Activated CD8-positive, alpha-beta T cell treated with anti-CD3 and anti-CD28 coated beads for 36 hours (primary cell): Measurements from ENCODE around the gene DYNC2LI1. TPM values are rescaled to one million over a fixed set of nuclear protein-coding genes. Genes with fewer than 3 reads are reported as not detected.

Experiments
- ATAC-seq: fragments of 200-7000 bp; cut with Tn5 transposase; one replicate; pipeline ENCODE4 v1.10.0; 2021; ENCODE audit warnings: mild to moderate bottlenecking, moderate library complexity
- CTCF ChIA-PET: fragments of 350-600 bp; sonication (Branson Sonifier 250); formaldehyde crosslinking; loops from one replicate; lab custom pipeline; 2021; ENCODE audit warnings: antibody characterized with exemption; lab: Charles Lee
- POLR2A ChIA-PET: fragments of 350-600 bp; sonication (Branson Sonifier 250); formaldehyde crosslinking; loops from one replicate; lab custom pipeline; 2021; ENCODE audit warnings: antibody characterized with exemption; lab: Charles Lee
- DNase-seq: peaks from one replicate; pipeline ENCODE4 v3.0.0-alpha.2; 2020
- H3K27ac Mint-ChIP-seq: one replicate; pipeline ENCODE4 v1.8.0; 2021; ENCODE audit warnings: mild to moderate bottlenecking, mixed read lengths
- H3K27me3 Mint-ChIP-seq: one replicate; pipeline ENCODE4 v1.8.0; 2021; ENCODE audit warnings: mixed read lengths
- H3K36me3 Mint-ChIP-seq: one replicate; pipeline ENCODE4 v1.8.0; 2021; ENCODE audit warnings: low read depth, mixed read lengths
- H3K4me1 Mint-ChIP-seq: one replicate; pipeline ENCODE4 v1.8.0; 2021; ENCODE audit warnings: low read depth, mixed read lengths
- H3K4me3 Mint-ChIP-seq: one replicate; pipeline ENCODE4 v1.8.0; 2021; ENCODE audit warnings: mild to moderate bottlenecking, moderate library complexity, mixed read lengths
- H3K9me3 Mint-ChIP-seq: one replicate; pipeline ENCODE4 v1.8.0; 2021; ENCODE audit warnings: mixed read lengths
- CTCF ChIP-seq: fragments of 200-600 bp; IDR thresholded peaks from one replicate; pipeline ENCODE4 v1.8.0; 2022; ENCODE audit warnings: antibody characterized with exemption, mild to moderate bottlenecking
- intact Hi-C: fragments of 100-400 bp; cut with micrococcal nuclease; formaldehyde crosslinking; loops from one replicate; pipeline ENCODE4 v1.10.0; 2022
- total RNA-seq, 2 experiments: library from RNA; stranded (reverse); gene quantifications; one replicate each; pipeline ENCODE4 v1.2.3, GENCODE V29; 2021

DYNC2LI1 gene
- total RNA-seq, 2 experiments from 2014 or later, result 6.3 to 6.9 TPM

GRCh38 chr2:43839776-43840564 lies 66.1 kb downstream of the DYNC2LI1 start:
- ChIA-PET POLR2A (no interaction called here), CTCF (no interaction called here)
- TF ChIP-seq CTCF, result no peak
- H3K27ac Mint-ChIP-seq, result no peak overlapping the region
- DNase-seq (no peak), ATAC-seq (no peak)
- no peaks in the 10 kb centered on the region for H3K9me3 Mint-ChIP-seq
- H3K4me1 Mint-ChIP-seq, result no peaks in the 10 kb centered on the region
- intact Hi-C loops, result no loop called here
- H3K4me3 Mint-ChIP-seq, result no peak overlapping the region
- no peaks in the 10 kb centered on the region for H3K36me3 Mint-ChIP-seq
- H3K27me3 Mint-ChIP-seq, result no peaks in the 10 kb centered on the region

GRCh38 chr2:43840965-43841364 lies 67.1 kb downstream of the DYNC2LI1 start:
- no peak for ATAC-seq
- intact Hi-C loops, result no loop called here
- Mint-ChIP-seq H3K4me3 (no peak overlapping the region), H3K36me3 (no peaks in the 10 kb centered on the region), H3K27ac (no peak overlapping the region), H3K27me3 (no peaks in the 10 kb centered on the region), H3K4me1 (no peaks in the 10 kb centered on the region), H3K9me3 (no peaks in the 10 kb centered on the region)
- ChIA-PET CTCF (no interaction called here), POLR2A (interaction anchor here (0.8 kb wide), 1 partner anchor 11 kb away, joined by 3 read pairs; no protein-coding TSS in a partner anchor)
- TF ChIP-seq CTCF, result no peak
- no peak for DNase-seq

- Mint-ChIP-seq H3K9me3 (no peaks in the 10 kb centered on the region), H3K4me1 (no peaks in the 10 kb centered on the region), H3K27me3 (no peaks in the 10 kb centered on the region), H3K27ac (no peak overlapping the region), H3K4me3 (no peak overlapping the region), H3K36me3 (no peaks in the 10 kb centered on the region)
- intact Hi-C loops, result no loop called here
- ATAC-seq (no peak), DNase-seq (no peak)
- TF ChIP-seq CTCF, result no peak
- ChIA-PET CTCF (no interaction called here), POLR2A (interaction anchor here (0.7 to 0.8 kb wide), 2 partner anchors 12 to 409 kb away, joined by 3 read pairs; no protein-coding TSS in a partner anchor)
These were observed 68.4 kb downstream of the DYNC2LI1 start for GRCh38 chr2:43841949-43842865.

- DNase-seq (no peak), ATAC-seq (no peak)
- CTCF ChIA-PET, result no interaction called here
- Mint-ChIP-seq H3K27ac (no peak overlapping the region), H3K4me1 (no peaks in the 10 kb centered on the region), H3K36me3 (no peaks in the 10 kb centered on the region), H3K27me3 (peaks cover 1% of the 10 kb centered on the region), H3K4me3 (no peak overlapping the region), H3K9me3 (no peaks in the 10 kb centered on the region)
- POLR2A ChIA-PET, result no interaction called here
- intact Hi-C loops, result no loop called here
- no peak for TF ChIP-seq CTCF
These were observed 69.0 kb downstream of the DYNC2LI1 start for GRCh38 chr2:43842866-43843226.

GRCh38 chr2:43845181-43845580 lies 71.3 kb downstream of the DYNC2LI1 start:
- ChIA-PET POLR2A (no interaction called here), CTCF (interaction anchor here (1.1 kb wide), 1 partner anchor 32 kb away, joined by 4 read pairs; no protein-coding TSS in a partner anchor)
- no peaks in the 10 kb centered on the region for H3K36me3 Mint-ChIP-seq
- H3K27me3 Mint-ChIP-seq, result peaks cover 5% of the 10 kb centered on the region
- no peak overlapping the region for H3K4me3 Mint-ChIP-seq
- no peak overlapping the region for H3K27ac Mint-ChIP-seq
- intact Hi-C loops, result no loop called here
- no peaks in the 10 kb centered on the region for H3K4me1 Mint-ChIP-seq
- ATAC-seq (no peak), DNase-seq (no peak)
- H3K9me3 Mint-ChIP-seq, result no peaks in the 10 kb centered on the region
- TF ChIP-seq CTCF, result no peak
